HCT116 (cell line): ENCODE results near the gene SMS. TPM values are rescaled to one million over a fixed set of nuclear protein-coding genes. Genes with fewer than 3 reads are reported as not detected.

ENCODE experiments used
- ATAC-seq: fragments of 200-7000 bp; cut with Tn5 transposase; 2 replicates; pipeline ENCODE4 v1.9.1; 2020; ENCODE audit warnings: mild to moderate bottlenecking, moderate library complexity
- BruUV-seq: library from RNA; stranded (reverse); fragments of 400-500 nt; replicated peaks from 2 replicates; lab custom pipeline; 2021; lab: Mats Ljungman, UMichigan
- CTCF ChIA-PET: fragments of 300-600 bp; sonication (Branson Sonifier 250); formaldehyde crosslinking; loops from one replicate; lab custom pipeline; 2021; ENCODE audit warnings: antibody characterized with exemption; lab: Charles Lee
- POLR2A ChIA-PET: fragments of 300-600, 350-600 bp; sonication (Branson Sonifier 250); formaldehyde crosslinking; loops from one replicate; lab custom pipeline; 2021; ENCODE audit warnings: antibody characterized with exemption; lab: Charles Lee
- RAD21 ChIA-PET, 2 experiments: fragments of 300-600 bp; sonication (Branson Sonifier 250); formaldehyde crosslinking; loops; one replicate each; lab custom pipeline; 2023; ENCODE audit warnings: low total read pairs in 2 of 2; ENCODE audit not compliant: uncharacterized antibody in 2 of 2, unreplicated experiment in 2 of 2, low non-redundant PET in 1 of 2; lab: Charles Lee
- DNase-seq: peaks from one replicate; pipeline ENCODE4 v3.0.0-alpha.2; 2010; ENCODE audit warnings: low read depth, low spot score
- H2AFZ ChIP-seq: fragments of 200-600 bp; shearing (Covaris generic), sonication (generic); 2 replicates; pipeline ENCODE4 v1.6.1; 2017; ENCODE audit warnings: low read depth, mixed run types, mixed read lengths, antibody characterized with exemption, low read length; ENCODE audit not compliant: poor library complexity, severe bottlenecking
- H3K27ac ChIP-seq: 2 replicates; pipeline ENCODE4 v1.5.1; 2012; ENCODE audit warnings: low read depth, low read length
- H3K27me3 ChIP-seq: fragments of 200-600 bp; sonication (generic); 2 replicates; pipeline ENCODE4 v1.6.1; 2016; ENCODE audit warnings: mixed run types, low read length, mixed read lengths; ENCODE audit not compliant: insufficient read depth
- H3K36me3 ChIP-seq, 2 experiments: fragments of 200-500 bp in 1 of 2; fragments of 200-600 bp in 1 of 2; sonication (Bioruptor generic) in 1 of 2; sonication (generic) in 1 of 2; 2 replicates each; pipeline versions ENCODE4 v1.5.1 to v1.6.1; 2014 to 2016; ENCODE audit warnings: low read length in 2 of 2, inconsistent platforms in 1 of 2, mixed read lengths in 1 of 2, mixed run types in 1 of 2; ENCODE audit not compliant: insufficient read depth in 2 of 2, control insufficient read depth in 1 of 2
- H3K4me1 ChIP-seq, 2 experiments: fragments of 200-600 bp in 1 of 2; sonication (generic) in 1 of 2; 2 replicates each; pipeline versions ENCODE4 v1.5.1 to v1.6.1; 2012 to 2017; ENCODE audit warnings: low read length in 2 of 2, inconsistent platforms in 1 of 2, mild to moderate bottlenecking in 1 of 2, mixed read lengths in 1 of 2, mixed run types in 1 of 2, moderate library complexity in 1 of 2; ENCODE audit not compliant: insufficient read depth in 2 of 2, control insufficient read depth in 1 of 2
- H3K4me2 ChIP-seq: fragments of 200-600 bp; sonication (generic); 2 replicates; pipeline ENCODE4 v1.6.1; 2017; ENCODE audit warnings: mixed run types, low read length, mixed read lengths
- H3K4me3 ChIP-seq, 2 experiments: fragments of 200-600 bp in 1 of 2; sonication (generic) in 1 of 2; replicated peaks in 1 of 2; 2 replicates each; pipeline ENCODE4 v1.5.1; 2011 to 2016; ENCODE audit warnings: low read length in 2 of 2, control low read depth in 1 of 2, low read depth in 1 of 2, mild to moderate bottlenecking in 1 of 2, mixed read lengths in 1 of 2, mixed run types in 1 of 2
- H3K79me2 ChIP-seq: fragments of 200-600 bp; sonication (generic); 2 replicates; pipeline ENCODE4 v1.6.1; 2017; ENCODE audit warnings: mild to moderate bottlenecking, mixed run types, low read length, moderate library complexity, mixed read lengths; ENCODE audit not compliant: insufficient read depth
- H3K9ac ChIP-seq: fragments of 200-600 bp; sonication (generic); 2 replicates; pipeline ENCODE4 v1.6.1; 2016; ENCODE audit warnings: low read length, mixed read lengths
- H3K9me2 ChIP-seq: fragments of 200-600 bp; sonication (generic), shearing (Covaris generic); 2 replicates; pipeline ENCODE4 v1.6.1; 2017; ENCODE audit warnings: mixed run types, mild to moderate bottlenecking, moderate library complexity; ENCODE audit not compliant: insufficient read depth
- H3K9me3 ChIP-seq, 2 experiments: fragments of 200-500 bp in 1 of 2; fragments of 200-600 bp in 1 of 2; sonication (Bioruptor generic) in 1 of 2; sonication (generic) in 1 of 2; 2 replicates each; pipeline ENCODE4 v1.6.1; 2014 to 2017; ENCODE audit warnings: low read length in 2 of 2, mixed read lengths in 2 of 2, inconsistent platforms in 1 of 2, low read depth in 1 of 2, mild to moderate bottlenecking in 1 of 2, mixed run types in 1 of 2, moderate library complexity in 1 of 2; ENCODE audit not compliant: control insufficient read depth in 1 of 2, insufficient read depth in 1 of 2
- H4K20me1 ChIP-seq: fragments of 200-600 bp; sonication (generic), shearing (Covaris generic); 2 replicates; pipeline ENCODE4 v1.6.1; 2017; ENCODE audit warnings: mixed run types, mild to moderate bottlenecking, moderate library complexity; ENCODE audit not compliant: insufficient read depth
- CEBPB ChIP-seq: IDR thresholded peaks from 2 replicates; pipeline ENCODE4 v1.6.1; 2012; ENCODE audit warnings: low read depth
- EGR1 ChIP-seq: IDR thresholded peaks from 2 replicates; pipeline ENCODE4 v1.6.1; 2012; ENCODE audit warnings: low read depth
- EZH2 ChIP-seq: fragments of 200-600 bp; sonication (generic); IDR thresholded peaks from 2 replicates; pipeline ENCODE4 v1.6.1; 2017; ENCODE audit warnings: antibody characterized with exemption, mixed run types
- EZH2phosphoT487 ChIP-seq: fragments of 200-600 bp; IDR thresholded peaks from 2 replicates; pipeline ENCODE4 v1.6.1; 2018; ENCODE audit warnings: antibody characterized with exemption, borderline replicate concordance
- FOSL1 ChIP-seq: IDR thresholded peaks from 2 replicates; pipeline ENCODE4 v1.6.1; 2012; ENCODE audit warnings: low read depth
- JUND ChIP-seq: IDR thresholded peaks from 2 replicates; pipeline ENCODE4 v1.6.1; 2012
- SP1 ChIP-seq: IDR thresholded peaks from 2 replicates; pipeline ENCODE4 v1.6.1; 2012; ENCODE audit warnings: low read depth
- SRF ChIP-seq: IDR thresholded peaks from 2 replicates; pipeline ENCODE4 v1.6.1; 2012; ENCODE audit warnings: low read depth
- TCF7L2 ChIP-seq: IDR thresholded peaks from 2 replicates; pipeline ENCODE4 v1.7.0; 2011; ENCODE audit warnings: borderline replicate concordance, inconsistent platforms; ENCODE audit not compliant: insufficient read depth, insufficient read length; ENCODE audit errors: extremely low read depth
- ZBTB33 ChIP-seq: IDR thresholded peaks from 2 replicates; pipeline ENCODE4 v1.6.1; 2011; ENCODE audit warnings: mild to moderate bottlenecking, low read length, moderate library complexity; ENCODE audit not compliant: insufficient replicate concordance; ENCODE audit errors: extremely low read depth
- ZNF274 ChIP-seq: fragments of 200-500 bp; sonication (Bioruptor generic); IDR thresholded peaks from 2 replicates; pipeline ENCODE4 v1.6.1; 2014; ENCODE audit warnings: mild to moderate bottlenecking, low read depth, low read length, inconsistent platforms
- intact Hi-C: fragments of 100-400 bp; cut with micrococcal nuclease; formaldehyde crosslinking; loops from 2 replicates; pipeline ENCODE4 v1.10.0; 2022
- total RNA-seq: library from RNA; stranded (reverse); gene quantifications from one replicate; pipeline ENCODE4 v1.2.1, GENCODE V29; 2021; ENCODE audit not compliant: unreplicated experiment
- TF ChIP-seq, protein P1 (sequence below), 3 experiments: fragments of 200-600 bp in 1 of 3; sonication (generic) in 1 of 3; IDR thresholded peaks in 2 of 3; conservative IDR thresholded peaks in 1 of 3; 2 replicates each; pipeline ENCODE4 v1.5.1; 2012 to 2017; ENCODE audit warnings: low read depth in 2 of 3, low read length in 2 of 3, antibody characterized with exemption in 1 of 3, borderline replicate concordance in 1 of 3, control low read depth in 1 of 3, mild to moderate bottlenecking in 1 of 3, mixed read lengths in 1 of 3, mixed run types in 1 of 3, moderate library complexity in 1 of 3; ENCODE audit not compliant: insufficient read depth in 1 of 3

SMS gene
- total RNA-seq, 1 experiment from 2014 or later, result 164 TPM

DNA sequence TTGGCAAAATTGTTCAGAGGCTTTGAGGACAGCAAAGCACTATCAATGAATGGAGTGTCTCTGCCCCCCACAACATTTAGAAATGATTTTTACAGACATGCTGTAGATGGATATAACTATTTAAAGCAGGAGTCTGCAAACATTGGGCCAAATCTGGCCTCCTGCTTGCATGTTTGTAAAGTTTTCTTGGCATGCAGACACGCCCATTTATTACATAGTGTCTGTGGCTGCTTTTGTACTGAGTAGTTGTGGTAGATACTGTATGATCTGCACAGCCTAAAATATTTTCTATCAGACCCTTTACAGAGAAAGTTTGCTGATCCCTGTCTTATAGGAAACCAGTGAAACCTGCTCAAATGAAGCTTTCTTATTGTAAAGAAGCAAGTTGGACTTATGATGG is 46.1 kb downstream of the SMS start:
- Histone ChIP-seq H2AFZ (no peak overlapping the region), H3K36me3 (peaks cover 0 to 17% of the 10 kb centered on the region in 2 experiments; a peak in 3 of 4 replicates), H3K27me3 (no peaks in the 10 kb centered on the region), H3K27ac (no peak overlapping the region), H3K79me2 (peaks cover 7% of the 10 kb centered on the region; the same call in 1 of the 2 replicates), H3K9me3 (no peaks in the 10 kb centered on the region), H3K9ac (no peak overlapping the region), H3K4me3 (no peak overlapping the region), H3K4me1 (no peaks in the 10 kb centered on the region), H4K20me1 (no peaks in the 10 kb centered on the region; the same call in 1 of the 2 replicates), H3K9me2 (no peaks in the 10 kb centered on the region), H3K4me2 (no peak overlapping the region)
- POLR2A ChIA-PET, result no interaction called here
- TF ChIP-seq SRF (no peak), ZBTB33 (no peak), EGR1 (no peak), SP1 (no peak), FOSL1 (no peak), EZH2 (no peak), ZNF274 (no peak), TCF7L2 (no peak), EZH2phosphoT487 (no peak), CEBPB (no peak), JUND (no peak)
- TF ChIP-seq, protein P1, sequence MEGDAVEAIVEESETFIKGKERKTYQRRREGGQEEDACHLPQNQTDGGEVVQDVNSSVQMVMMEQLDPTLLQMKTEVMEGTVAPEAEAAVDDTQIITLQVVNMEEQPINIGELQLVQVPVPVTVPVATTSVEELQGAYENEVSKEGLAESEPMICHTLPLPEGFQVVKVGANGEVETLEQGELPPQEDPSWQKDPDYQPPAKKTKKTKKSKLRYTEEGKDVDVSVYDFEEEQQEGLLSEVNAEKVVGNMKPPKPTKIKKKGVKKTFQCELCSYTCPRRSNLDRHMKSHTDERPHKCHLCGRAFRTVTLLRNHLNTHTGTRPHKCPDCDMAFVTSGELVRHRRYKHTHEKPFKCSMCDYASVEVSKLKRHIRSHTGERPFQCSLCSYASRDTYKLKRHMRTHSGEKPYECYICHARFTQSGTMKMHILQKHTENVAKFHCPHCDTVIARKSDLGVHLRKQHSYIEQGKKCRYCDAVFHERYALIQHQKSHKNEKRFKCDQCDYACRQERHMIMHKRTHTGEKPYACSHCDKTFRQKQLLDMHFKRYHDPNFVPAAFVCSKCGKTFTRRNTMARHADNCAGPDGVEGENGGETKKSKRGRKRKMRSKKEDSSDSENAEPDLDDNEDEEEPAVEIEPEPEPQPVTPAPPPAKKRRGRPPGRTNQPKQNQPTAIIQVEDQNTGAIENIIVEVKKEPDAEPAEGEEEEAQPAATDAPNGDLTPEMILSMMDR (IDR thresholded peaks at IDR 0.05 in 2 of 3, conservative IDR thresholded peaks at IDR 0.05 in 1 of 3; ENCODE audit: borderline replicate concordance in 1 of 3, insufficient read depth in 1 of 3, low read depth in 2 of 3, low read length in 2 of 3), result no peak
- intact Hi-C loops, result loop anchor here (5.0 kb wide), 3 partner anchors 761 to 1646 kb away; no protein-coding TSS in a partner anchor
- RAD21 ChIA-PET, result no interaction called here
- no peak for DNase-seq
- ATAC-seq, result no peak
- CTCF ChIA-PET, result no interaction called here
- no TSS peak for BruUV-seq
